ENCODE data around the gene LRRC19. TPM values are rescaled to one million over a fixed set of nuclear protein-coding genes. Genes with fewer than 3 reads are reported as not detected.

Gene LRRC19
- total RNA-seq, 2 experiments from 2014 or later: not detected

DNA sequence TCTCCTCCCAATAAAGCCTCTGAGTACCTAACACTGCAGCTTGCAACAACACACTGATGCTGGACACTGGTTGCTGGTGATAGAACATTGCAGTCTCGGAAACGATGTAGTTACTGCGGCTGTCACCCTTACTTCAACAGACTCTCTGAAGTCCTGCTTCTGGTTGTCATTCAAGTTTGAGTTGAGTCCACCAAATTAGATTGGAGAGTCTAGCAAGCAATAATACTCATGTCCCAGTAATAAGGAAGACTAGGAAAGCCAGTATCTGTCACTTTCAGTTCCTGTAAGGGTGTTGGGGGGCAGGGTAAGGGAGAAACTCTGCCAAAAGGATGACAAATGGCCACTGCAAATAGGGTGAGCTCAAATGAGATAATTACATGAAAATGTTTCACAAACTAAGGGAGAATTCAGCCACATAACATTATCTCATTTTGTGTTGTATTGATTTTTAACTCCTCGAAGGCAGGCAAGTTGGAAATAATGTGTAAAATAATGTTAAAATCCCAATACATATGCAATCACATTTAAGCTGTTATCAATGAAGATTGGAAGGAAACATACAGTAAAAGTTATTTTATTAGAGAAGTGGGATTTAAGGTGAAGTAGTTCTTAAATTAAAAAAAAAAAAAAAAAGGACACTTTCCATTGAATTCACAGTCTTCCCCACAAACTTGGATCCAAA lies 50.1 kb downstream of the LRRC19 start:
- DNase-seq (peak; percentile 31), ATAC-seq (no peak)
- Mint-ChIP-seq H3K4me1 (ENCODE audit: low read depth) (peaks cover 33% of the 10 kb centered on the region), H3K4me3 (peak overlapping the region; percentile 83), H3K36me3 (ENCODE audit: low read depth) (no peaks in the 10 kb centered on the region), H3K9me3 (ENCODE audit: insufficient read depth) (no peaks in the 10 kb centered on the region), H3K27ac (peak overlapping the region; percentile 84), H3K27me3 (ENCODE audit: low read depth) (no peaks in the 10 kb centered on the region)
- ChIA-PET CTCF (interaction anchor here (0.7 to 3.1 kb wide), 6 partner anchors 8 to 65 kb away, joined by 3 to 21 read pairs (median 4); partner anchors contain the start of genes CAAP1 and PLAA), POLR2A (interaction anchor here (0.7 to 2.7 kb wide), 8 partner anchors 8 to 78 kb away, joined by 3 to 36 read pairs (median 4); partner anchors contain the start of genes CAAP1 and PLAA)

DNA sequence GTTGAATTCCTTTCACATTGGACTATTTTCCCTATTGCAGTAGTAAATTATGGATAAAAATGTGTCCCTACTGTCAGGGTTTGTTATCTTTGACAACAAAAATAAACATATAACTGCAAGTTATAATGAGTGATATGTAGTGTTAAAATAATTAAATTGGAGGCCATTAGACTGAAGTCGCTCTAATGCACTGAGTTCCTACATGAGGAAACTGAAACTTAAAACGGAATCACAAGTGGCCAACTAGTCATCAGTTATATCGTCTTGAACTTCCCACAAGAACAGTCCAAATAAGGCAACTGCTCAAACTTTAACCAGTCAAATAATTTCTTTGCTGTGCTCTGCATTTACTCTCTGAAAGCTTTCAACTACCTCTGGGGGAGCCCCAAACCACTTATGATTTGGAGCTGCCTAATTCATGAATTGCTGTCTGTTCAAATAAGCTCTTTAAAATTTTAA lies 51.4 kb downstream of the LRRC19 start:
- Mint-ChIP-seq H3K4me1 (ENCODE audit: low read depth) (peaks cover 39% of the 10 kb centered on the region), H3K27me3 (ENCODE audit: low read depth) (no peaks in the 10 kb centered on the region), H3K36me3 (ENCODE audit: low read depth) (no peaks in the 10 kb centered on the region), H3K27ac (peak overlapping the region; percentile 35), H3K4me3 (no peak overlapping the region), H3K9me3 (ENCODE audit: insufficient read depth) (no peaks in the 10 kb centered on the region)
- POLR2A ChIA-PET: interaction anchor here (0.8 to 1.3 kb wide), 2 partner anchors 9 to 12 kb away, joined by 4 read pairs; no protein-coding TSS in a partner anchor
- DNase-seq (no peak), ATAC-seq (no peak)
- CTCF ChIA-PET: interaction anchor here (1.0 to 3.1 kb wide), 4 partner anchors 10 to 78 kb away, joined by 3 to 21 read pairs (median 4); partner anchors contain the start of gene CAAP1

- POLR2A ChIA-PET: no interaction called here
Measured at GRCh38 chr9:26951794-26952193, 53.7 kb downstream of the LRRC19 start.

GRCh38 chr9:26950521-26950920 lies 55.0 kb downstream of the LRRC19 start:
- no peaks in the 10 kb centered on the region for H3K9me3 Mint-ChIP-seq (ENCODE audit: insufficient read depth)

More at GRCh38 chr9:26951794-26952193, 53.7 kb downstream of the LRRC19 start:
- Mint-ChIP-seq H3K4me1 (ENCODE audit: low read depth) (peaks cover 42% of the 10 kb centered on the region), H3K27me3 (ENCODE audit: low read depth) (no peaks in the 10 kb centered on the region), H3K9me3 (ENCODE audit: insufficient read depth) (no peaks in the 10 kb centered on the region), H3K36me3 (ENCODE audit: low read depth) (no peaks in the 10 kb centered on the region), H3K4me3 (no peak overlapping the region), H3K27ac (no peak overlapping the region)
- CTCF ChIA-PET: no interaction called here
- no peak for DNase-seq
- no peak for ATAC-seq

DNA sequence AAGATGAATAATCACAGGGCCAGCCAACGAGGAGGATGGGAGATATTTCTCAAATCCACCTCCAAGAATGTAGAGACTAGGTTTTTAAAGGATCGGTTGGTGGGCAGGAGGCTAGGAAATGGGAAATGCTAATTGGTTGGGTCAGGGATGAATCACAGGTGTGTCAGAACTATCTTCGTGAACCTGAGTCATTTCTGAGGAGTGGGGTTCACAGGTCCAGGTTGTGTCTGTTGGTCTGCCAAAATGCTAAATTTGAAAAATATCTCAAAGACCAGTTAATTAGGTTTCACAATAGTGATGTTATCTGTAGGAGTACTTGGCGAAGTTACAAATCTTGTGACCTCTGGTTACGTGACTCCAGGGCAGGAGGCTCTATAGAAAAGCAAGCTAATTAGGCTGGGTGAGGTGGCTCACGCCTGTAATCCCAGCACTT lies 55.8 kb downstream of the LRRC19 start:
- H3K9me3 Mint-ChIP-seq (ENCODE audit: insufficient read depth): no peaks in the 10 kb centered on the region
- H3K4me1 Mint-ChIP-seq (ENCODE audit: low read depth): peaks cover 37% of the 10 kb centered on the region
- H3K4me3 Mint-ChIP-seq: no peak overlapping the region
- no peaks in the 10 kb centered on the region for H3K27me3 Mint-ChIP-seq (ENCODE audit: low read depth)
- H3K36me3 Mint-ChIP-seq (ENCODE audit: low read depth): peaks cover 3% of the 10 kb centered on the region
- ChIA-PET POLR2A (no interaction called here), CTCF (no interaction called here)
- no peak overlapping the region for H3K27ac Mint-ChIP-seq
- DNase-seq: no peak
- no peak for ATAC-seq

More at GRCh38 chr9:26950521-26950920, 55.0 kb downstream of the LRRC19 start:
- DNase-seq (no peak), ATAC-seq (no peak)
- CTCF ChIA-PET: no interaction called here
- no peaks in the 10 kb centered on the region for H3K27me3 Mint-ChIP-seq (ENCODE audit: low read depth)
- H3K27ac Mint-ChIP-seq: no peak overlapping the region
- POLR2A ChIA-PET: no interaction called here
- H3K36me3 Mint-ChIP-seq (ENCODE audit: low read depth): peaks cover 1% of the 10 kb centered on the region
- peaks cover 40% of the 10 kb centered on the region for H3K4me1 Mint-ChIP-seq (ENCODE audit: low read depth)
- H3K4me3 Mint-ChIP-seq: no peak overlapping the region

DNA sequence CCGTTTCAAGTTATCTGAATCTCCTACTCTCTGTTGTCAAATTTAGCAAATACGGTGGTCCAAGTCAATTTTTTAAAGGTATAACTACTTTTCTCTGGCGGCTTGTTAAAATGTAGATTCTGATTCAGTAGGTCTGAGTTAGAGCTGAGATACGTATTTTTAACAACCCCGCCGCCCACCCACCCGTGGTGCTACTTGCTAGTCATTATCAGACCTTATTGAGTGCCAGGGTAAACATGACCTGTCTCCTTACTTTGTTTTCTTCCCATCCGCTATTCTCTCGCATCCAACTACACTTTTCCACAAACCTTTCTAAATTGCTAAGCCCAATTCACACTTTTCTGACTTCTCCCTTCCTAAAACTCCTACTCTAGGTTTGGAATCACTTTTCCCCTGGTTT lies 57.7 kb downstream of the LRRC19 start:
- H3K9me3 Mint-ChIP-seq (ENCODE audit: insufficient read depth): no peaks in the 10 kb centered on the region
- ChIA-PET POLR2A (interaction anchor here (0.6 to 2.3 kb wide), 7 partner anchors 8 to 625 kb away, joined by 4 to 36 read pairs (median 5); partner anchors contain the start of genes C9orf72, CAAP1 and IFT74), CTCF (interaction anchor here (1.5 to 1.6 kb wide), 2 partner anchors 8 to 29 kb away, joined by 4 to 9 read pairs; partner anchors contain the start of gene IFT74)
- peak overlapping the region; percentile 100 for H3K27ac Mint-ChIP-seq
- H3K4me3 Mint-ChIP-seq: peak overlapping the region; percentile 96
- DNase-seq: peak; percentile 33
- peaks cover 41% of the 10 kb centered on the region for H3K4me1 Mint-ChIP-seq (ENCODE audit: low read depth)
- ATAC-seq: no peak
- peaks cover 17% of the 10 kb centered on the region for H3K36me3 Mint-ChIP-seq (ENCODE audit: low read depth)
- no peaks in the 10 kb centered on the region for H3K27me3 Mint-ChIP-seq (ENCODE audit: low read depth)

DNA sequence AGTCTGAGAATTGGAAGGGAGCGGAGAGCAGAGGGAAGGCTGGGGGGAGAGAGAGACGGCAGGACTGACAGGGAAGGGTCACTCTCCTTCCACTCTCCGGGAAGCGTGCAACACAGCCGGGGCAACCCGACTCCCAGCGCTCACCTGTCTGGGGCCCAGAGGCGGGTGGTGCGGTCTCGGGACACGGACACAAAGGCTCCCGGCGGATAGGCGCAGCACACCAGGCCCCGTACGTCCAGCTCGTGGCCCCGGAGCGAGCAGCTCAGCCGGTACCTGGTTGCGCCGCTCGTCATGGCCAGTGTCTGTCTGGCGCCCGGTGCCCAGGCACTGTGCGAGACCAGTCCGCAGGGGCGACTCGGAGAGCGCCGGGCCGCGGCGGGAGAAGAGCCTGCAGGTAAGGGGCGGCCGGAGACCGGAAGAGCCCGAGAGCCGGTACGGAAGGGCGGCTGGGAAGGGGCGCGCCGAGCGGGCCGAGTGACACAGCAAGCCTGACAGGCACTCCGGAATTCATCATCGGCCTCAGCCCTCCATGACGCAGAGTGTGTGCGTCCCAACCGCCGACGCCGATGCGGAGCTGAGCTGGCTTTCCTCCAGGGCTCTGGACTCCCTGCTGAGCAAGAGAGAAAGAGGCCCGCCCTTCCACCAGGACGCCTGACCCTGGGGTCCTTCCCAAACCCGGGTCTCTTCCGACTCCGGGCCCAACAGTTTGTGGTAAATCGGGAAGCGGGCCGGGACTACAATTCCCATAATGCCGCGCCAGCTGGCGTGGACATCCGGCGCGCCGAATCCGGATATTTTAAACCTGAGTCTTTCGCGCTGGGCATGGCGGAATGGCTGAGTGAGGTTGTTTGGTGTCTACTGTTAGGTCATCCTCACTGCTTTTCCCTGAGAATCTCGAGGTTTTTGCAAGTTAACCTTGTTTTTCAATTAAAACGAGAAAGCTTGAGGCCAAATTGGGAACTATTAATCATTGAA lies 58.4 kb downstream of the LRRC19 start, which contains the start of gene PLAA:
Gene PLAA (minus strand): TSS at position 490 of the 975 bp plus-strand sequence. CDS start 197 bp downstream, at position 293.
- Mint-ChIP-seq H3K36me3 (ENCODE audit: low read depth) (peaks cover 21% of the 10 kb centered on the region), H3K4me1 (ENCODE audit: low read depth) (peaks cover 44% of the 10 kb centered on the region), H3K27ac (peak within 1 kb of the TSS; percentile 100), H3K27me3 (ENCODE audit: low read depth) (no peaks in the 10 kb centered on the region), H3K9me3 (ENCODE audit: insufficient read depth) (no peaks in the 10 kb centered on the region), H3K4me3 (peak within 1 kb of the TSS; percentile 96)
- CTCF ChIA-PET: interaction anchor here (1.5 to 1.6 kb wide), 2 partner anchors 9 to 29 kb away, joined by 4 to 9 read pairs; partner anchors contain the start of gene IFT74
- POLR2A ChIA-PET: interaction anchor here (0.6 to 2.3 kb wide), 8 partner anchors 8 to 626 kb away, joined by 3 to 36 read pairs (median 4); partner anchors contain the start of genes C9orf72, CAAP1 and IFT74
- DNase-seq: peak; percentile 90
- peak; percentile 96 for ATAC-seq

- peaks cover 30% of the 10 kb centered on the region for H3K36me3 Mint-ChIP-seq (ENCODE audit: low read depth)
- DNase-seq: no peak
- H3K9me3 Mint-ChIP-seq (ENCODE audit: insufficient read depth): no peaks in the 10 kb centered on the region
- H3K27me3 Mint-ChIP-seq (ENCODE audit: low read depth): no peaks in the 10 kb centered on the region
- ChIA-PET POLR2A (interaction anchor here (0.6 to 0.9 kb wide), 4 partner anchors 9 to 57 kb away, joined by 3 to 4 read pairs (median 3); partner anchors contain the start of gene IFT74), CTCF (interaction anchor here (1.2 kb wide), 1 partner anchor 10 kb away, joined by 3 read pairs; no protein-coding TSS in a partner anchor)
- H3K27ac Mint-ChIP-seq: peak overlapping the region; percentile 100
- no peak for ATAC-seq
- peaks cover 58% of the 10 kb centered on the region for H3K4me1 Mint-ChIP-seq (ENCODE audit: low read depth)
- peak overlapping the region; percentile 96 for H3K4me3 Mint-ChIP-seq
Measured at GRCh38 chr9:26945591-26945990, 59.9 kb downstream of the LRRC19 start.

Other genes with a start within 250 kb of the LRRC19 start
- gene CAAP1, start 112.9 kb downstream of the LRRC19 start, total RNA-seq: 10 to 100 TPM; 20.8 to 20.9 TPM
- gene PLAA, start 58.4 kb downstream of the LRRC19 start, total RNA-seq: 10 to 100 TPM; 30.5 to 35.2 TPM
- 1 to 10 TPM; 5.7 to 6.5 TPM for gene IFT74, start 49.3 kb downstream of the LRRC19 start, total RNA-seq
- gene TEK, start 103.6 kb upstream of the LRRC19 start, total RNA-seq: not detected